ENCODE measurements around the gene CALN1. TPM values are rescaled to one million over a fixed set of nuclear protein-coding genes. Genes with fewer than 3 reads are reported as not detected.

CALN1 gene
- total and polyA plus RNA-seq, 2 of the 8 experiments (the other 6 are each of a cell fraction or from before 2014, with no cell fraction given), result 6.4 to 15.2 TPM

DNA sequence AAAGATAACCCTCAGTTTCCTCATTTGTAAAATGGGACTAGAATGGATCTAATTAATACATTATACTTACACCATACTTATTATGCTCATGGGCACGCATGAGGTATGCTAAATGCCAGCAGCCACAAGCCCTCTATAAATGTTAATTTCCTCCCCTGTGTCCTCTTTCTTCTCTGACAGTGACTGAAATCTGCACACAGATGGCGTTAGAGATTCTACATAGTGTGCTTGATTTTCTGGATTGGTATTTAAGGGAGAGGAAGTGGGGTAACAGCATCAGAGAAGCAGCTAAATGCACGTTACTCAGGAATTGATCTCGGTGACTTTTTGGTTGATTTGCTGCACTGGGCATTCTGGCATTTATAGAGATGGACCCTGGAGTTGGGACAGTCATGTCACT is 568.5 kb downstream of the CALN1 start:
- no peaks in the 10 kb centered on the region for H3K79me1 ChIP-seq (ENCODE audit: low read depth, low read length)
- no peak overlapping the region for H4K5ac ChIP-seq (ENCODE audit: insufficient read length, low read depth, low read length)
- H3K36me3 ChIP-seq (ENCODE audit: control insufficient read depth in 2 of 4, insufficient read depth in 4 of 4, low read length in 3 of 4), result no peaks in the 10 kb centered on the region
- DNase-seq (ENCODE audit: low read depth in 1 of 2, low spot score in 2 of 2) (no peak), FAIRE-seq (no peak)
- H2BK5ac ChIP-seq (ENCODE audit: low read depth, low read length), result no peak overlapping the region
- no peaks in the 10 kb centered on the region for H3K9me3 ChIP-seq (ENCODE audit: insufficient read depth in 2 of 2, low read depth in 1 of 2, low read length in 1 of 2)
- no peak overlapping the region for H2BK20ac ChIP-seq (ENCODE audit: low read length)
- POLR2A ChIA-PET (ENCODE audit: partially characterized antibody), result no interaction called here
- no peak overlapping the region for H3K23ac ChIP-seq (ENCODE audit: insufficient read length)
- TF ChIP-seq CBX5 (IDR thresholded peaks at IDR 0.05; ENCODE audit: low read depth, low read length) (no peak), ASH2L (IDR thresholded peaks at IDR 0.05; ENCODE audit: low read length) (no peak), RAD21 (IDR thresholded peaks at IDR 0.05 in 1 of 2, conservative IDR thresholded peaks at IDR 0.05 in 1 of 2; ENCODE audit: low read depth in 2 of 2, low read length in 2 of 2) (peak; percentile 8 to 25; a peak in 1 of 4 replicates), CREB1 (IDR thresholded peaks at IDR 0.05) (no peak), FOSL1 (IDR thresholded peaks at IDR 0.05; ENCODE audit: insufficient read depth, low read depth, low read length) (no peak)
- TF ChIP-seq, protein P1, sequence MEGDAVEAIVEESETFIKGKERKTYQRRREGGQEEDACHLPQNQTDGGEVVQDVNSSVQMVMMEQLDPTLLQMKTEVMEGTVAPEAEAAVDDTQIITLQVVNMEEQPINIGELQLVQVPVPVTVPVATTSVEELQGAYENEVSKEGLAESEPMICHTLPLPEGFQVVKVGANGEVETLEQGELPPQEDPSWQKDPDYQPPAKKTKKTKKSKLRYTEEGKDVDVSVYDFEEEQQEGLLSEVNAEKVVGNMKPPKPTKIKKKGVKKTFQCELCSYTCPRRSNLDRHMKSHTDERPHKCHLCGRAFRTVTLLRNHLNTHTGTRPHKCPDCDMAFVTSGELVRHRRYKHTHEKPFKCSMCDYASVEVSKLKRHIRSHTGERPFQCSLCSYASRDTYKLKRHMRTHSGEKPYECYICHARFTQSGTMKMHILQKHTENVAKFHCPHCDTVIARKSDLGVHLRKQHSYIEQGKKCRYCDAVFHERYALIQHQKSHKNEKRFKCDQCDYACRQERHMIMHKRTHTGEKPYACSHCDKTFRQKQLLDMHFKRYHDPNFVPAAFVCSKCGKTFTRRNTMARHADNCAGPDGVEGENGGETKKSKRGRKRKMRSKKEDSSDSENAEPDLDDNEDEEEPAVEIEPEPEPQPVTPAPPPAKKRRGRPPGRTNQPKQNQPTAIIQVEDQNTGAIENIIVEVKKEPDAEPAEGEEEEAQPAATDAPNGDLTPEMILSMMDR (IDR thresholded peaks at IDR 0.05; ENCODE audit: control extremely low read depth in 1 of 3, insufficient read depth in 1 of 3, low read depth in 1 of 3, low read length in 3 of 3), result peak in 1 of 3 experiments; percentile 24; a peak in 1 of 4 replicates
- no peak overlapping the region for H3K18ac ChIP-seq (ENCODE audit: extremely low read depth, low read length)
- CTCF ChIA-PET (ENCODE audit: partially characterized antibody), result interaction anchor here (1.3 to 2.3 kb wide), 5 partner anchors 9 to 89 kb away, joined by 3 to 7 read pairs (median 4); no protein-coding TSS in a partner anchor
- H3K56ac ChIP-seq (replicated peaks; ENCODE audit: insufficient read length, low read depth, low read length), result no peak overlapping the region
- H2BK120ac ChIP-seq (replicated peaks; ENCODE audit: low read depth, low read length), result no peak overlapping the region
- 59% methylated on average over 4 of the region's 4 CpGs; no CpG with 5 or more reads in 1 of the 2 experiments for WGBS, 2 experiments (ENCODE audit: extremely low coverage in 1 of 2, insufficient coverage in 1 of 2, insufficient read length in 1 of 2, insufficient replicate concordance in 2 of 2, low coverage in 1 of 2, low lambda C conversion rate in 2 of 2, missing lambda C conversion rate in 1 of 2)
- no peak overlapping the region for H2BK15ac ChIP-seq (ENCODE audit: low read length)
- H2AK5ac ChIP-seq (ENCODE audit: low read depth, low read length), result no peak overlapping the region
- H3K79me2 ChIP-seq (ENCODE audit: control insufficient read depth in 1 of 2, insufficient read depth in 2 of 2, low read length in 2 of 2), result no peaks in the 10 kb centered on the region
- no peaks in the 10 kb centered on the region for H3K27me3 ChIP-seq (replicated peaks in 1 of 4; ENCODE audit: control insufficient read depth in 3 of 4, extremely low read depth in 1 of 4, insufficient read depth in 3 of 4, low read length in 3 of 4)
- no peaks in the 10 kb centered on the region for H3K23me2 ChIP-seq (ENCODE audit: low read depth, low read length)
- no peak overlapping the region for H2BK12ac ChIP-seq (ENCODE audit: low read depth, low read length)
- no peak overlapping the region for H3K27ac ChIP-seq (ENCODE audit: low read depth, low read length)
- H3K4me2 ChIP-seq (ENCODE audit: insufficient read depth in 1 of 2, low read depth in 2 of 2, low read length in 2 of 2), result no peak overlapping the region
- H3K14ac ChIP-seq (ENCODE audit: insufficient read length), result no peak overlapping the region
- peaks cover 0 to 1% of the 10 kb centered on the region in 2 experiments for H4K20me1 ChIP-seq (replicated peaks in 1 of 2; ENCODE audit: control insufficient read depth in 1 of 2, insufficient read depth in 2 of 2, low read length in 2 of 2)
- H3K4me3 ChIP-seq (ENCODE audit: extremely low read depth in 1 of 4, insufficient read depth in 2 of 4, low read depth in 3 of 4, low read length in 4 of 4), result no peak overlapping the region
- H3K4ac ChIP-seq (replicated peaks; ENCODE audit: insufficient read length, low read depth, low read length), result no peak overlapping the region
- no peak overlapping the region for H3K9ac ChIP-seq (replicated peaks in 1 of 4; ENCODE audit: extremely low read depth in 1 of 4, low read depth in 3 of 4, low read length in 3 of 4)
- H4K8ac ChIP-seq (ENCODE audit: extremely low read depth, insufficient read depth, low read length), result no peak overlapping the region
- peaks cover 0 to 8% (median 3%) of the 10 kb centered on the region in 4 experiments; a peak in 2 of 7 replicates for H3K4me1 ChIP-seq (replicated peaks in 1 of 4; ENCODE audit: control insufficient read depth in 3 of 4, insufficient read depth in 4 of 4, low read length in 3 of 4)
- H2AFZ ChIP-seq (ENCODE audit: low read length), result no peak overlapping the region
- H4K91ac ChIP-seq (replicated peaks; ENCODE audit: insufficient read length, low read length), result no peak overlapping the region

Measured in H1 (cell line).